ENCODE data around the gene ZNF225. TPM values are rescaled to one million over a fixed set of nuclear protein-coding genes. Genes with fewer than 3 reads are reported as not detected.

The ZNF225 gene
- total RNA-seq, 1 experiment from 2014 or later: 6.3 TPM

DNA sequence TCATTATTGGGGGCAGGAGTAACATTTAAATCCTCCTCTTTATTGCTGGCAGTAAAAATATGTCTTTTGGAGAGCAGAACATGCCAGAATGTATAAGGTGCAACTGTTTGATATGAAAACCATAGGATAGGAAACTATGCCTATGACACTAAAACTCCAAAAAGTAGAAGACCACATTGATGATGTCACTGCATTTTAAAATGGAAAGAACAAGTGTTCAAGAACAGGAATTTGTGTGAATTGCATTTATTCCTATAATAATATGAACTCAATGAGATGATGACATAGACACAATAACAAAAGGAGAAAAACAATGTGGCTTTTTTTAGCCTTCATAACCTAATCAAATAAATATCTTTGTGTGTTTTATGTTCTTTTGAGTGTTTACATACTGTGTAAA is 3.7 kb upstream of the ZNF225 start:
- no peak overlapping the region for H3K27ac ChIP-seq (ENCODE audit: low read depth, low read length, poor library complexity, severe bottlenecking)
- H3K9me3 ChIP-seq (ENCODE audit: low read depth, low read length, poor library complexity, severe bottlenecking): peaks cover 45% of the 10 kb centered on the region
- intact Hi-C loops (cut with micrococcal nuclease; ENCODE audit: unreplicated experiment): no loop called here
- no peak overlapping the region for H3K4me3 ChIP-seq (ENCODE audit: low read depth, low read length, poor library complexity, severe bottlenecking)
- no peaks in the 10 kb centered on the region for H3K27me3 ChIP-seq (replicated peaks; ENCODE audit: insufficient read depth, low read depth, low read length, poor library complexity)
- ChIA-PET POLR2A (ENCODE audit: low non-redundant PET) (no interaction called here), CTCF (no interaction called here)
- no peak for DNase-seq (ENCODE audit: low spot score)
- TF ChIP-seq EZH2 (IDR thresholded peaks at IDR 0.05; ENCODE audit: borderline replicate concordance, low read depth, low read length, poor library complexity, severe bottlenecking): no peak
- no peak for TF ChIP-seq CTCF (conservative IDR thresholded peaks at IDR 0.05; ENCODE audit: low read depth, low read length)
- H3K36me3 ChIP-seq (ENCODE audit: insufficient read depth, low read length, poor library complexity, severe bottlenecking): peaks cover 27% of the 10 kb centered on the region
- no TSS peak for BruUV-seq (replicated peaks)
- H3K4me1 ChIP-seq (ENCODE audit: insufficient read depth, low read length, poor library complexity, severe bottlenecking): no peaks in the 10 kb centered on the region

- ChIA-PET CTCF (no interaction called here), POLR2A (ENCODE audit: low non-redundant PET) (no interaction called here)
- no peak for TF ChIP-seq CTCF (conservative IDR thresholded peaks at IDR 0.05; ENCODE audit: low read depth, low read length)
- no peak for TF ChIP-seq EZH2 (IDR thresholded peaks at IDR 0.05; ENCODE audit: borderline replicate concordance, low read depth, low read length, poor library complexity, severe bottlenecking)
- Histone ChIP-seq H3K36me3 (ENCODE audit: insufficient read depth, low read length, poor library complexity, severe bottlenecking) (peaks cover 16% of the 10 kb centered on the region), H3K4me1 (ENCODE audit: insufficient read depth, low read length, poor library complexity, severe bottlenecking) (no peaks in the 10 kb centered on the region), H3K27ac (ENCODE audit: low read depth, low read length, poor library complexity, severe bottlenecking) (peak overlapping the region; percentile 62), H3K4me3 (ENCODE audit: low read depth, low read length, poor library complexity, severe bottlenecking) (peak overlapping the region; percentile 61), H3K27me3 (replicated peaks; ENCODE audit: insufficient read depth, low read depth, low read length, poor library complexity) (no peaks in the 10 kb centered on the region), H3K9me3 (ENCODE audit: low read depth, low read length, poor library complexity, severe bottlenecking) (peaks cover 34% of the 10 kb centered on the region)
- DNase-seq (ENCODE audit: low spot score): peak; percentile 91
- intact Hi-C loops (cut with micrococcal nuclease; ENCODE audit: unreplicated experiment): loop anchor here (1.0 to 5.0 kb wide), 2 partner anchors 16 to 110 kb away; partner anchors contain the start of gene ZNF230
- BruUV-seq (replicated peaks): no TSS peak
Measured at GRCh38 chr19:44111910-44112463, 1.2 kb upstream of the ZNF225 start.

DNA sequence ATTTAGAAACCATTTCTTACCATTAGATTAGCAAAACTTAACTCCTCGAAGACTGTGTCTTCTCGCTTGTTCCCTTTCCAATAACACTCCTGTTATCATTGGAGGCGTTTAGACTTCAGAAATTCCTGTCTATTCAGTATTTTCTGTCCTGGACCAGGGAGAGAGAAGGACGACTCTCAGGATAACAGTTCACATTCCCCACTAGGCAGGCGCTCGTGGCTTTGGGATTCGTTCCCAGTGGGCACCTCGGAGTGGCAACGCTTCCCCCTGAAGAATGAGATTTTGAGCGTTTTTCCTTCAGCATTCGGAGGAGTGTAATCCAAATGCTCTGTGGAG is 429 bp upstream of the ZNF225 start:
- ChIA-PET CTCF (no interaction called here), POLR2A (ENCODE audit: low non-redundant PET) (interaction anchor here (0.6 kb wide), 1 partner anchor 979 kb away, joined by 7 read pairs; no protein-coding TSS in a partner anchor)
- no peaks in the 10 kb centered on the region for H3K27me3 ChIP-seq (replicated peaks; ENCODE audit: insufficient read depth, low read depth, low read length, poor library complexity)
- no peak for DNase-seq (ENCODE audit: low spot score)
- intact Hi-C loops (cut with micrococcal nuclease; ENCODE audit: unreplicated experiment): loop anchor here (5.0 kb wide), 1 partner anchor 110 kb away; the partner anchor contains the start of gene ZNF230
- TF ChIP-seq CTCF (conservative IDR thresholded peaks at IDR 0.05; ENCODE audit: low read depth, low read length) (no peak), EZH2 (IDR thresholded peaks at IDR 0.05; ENCODE audit: borderline replicate concordance, low read depth, low read length, poor library complexity, severe bottlenecking) (no peak)
- peak overlapping the region; percentile 62 for H3K27ac ChIP-seq (ENCODE audit: low read depth, low read length, poor library complexity, severe bottlenecking)
- peaks cover 28% of the 10 kb centered on the region for H3K9me3 ChIP-seq (ENCODE audit: low read depth, low read length, poor library complexity, severe bottlenecking)
- BruUV-seq (replicated peaks): no TSS peak
- peak overlapping the region; percentile 61 for H3K4me3 ChIP-seq (ENCODE audit: low read depth, low read length, poor library complexity, severe bottlenecking)
- peaks cover 8% of the 10 kb centered on the region for H3K36me3 ChIP-seq (ENCODE audit: insufficient read depth, low read length, poor library complexity, severe bottlenecking)
- H3K4me1 ChIP-seq (ENCODE audit: insufficient read depth, low read length, poor library complexity, severe bottlenecking): no peaks in the 10 kb centered on the region

Data from A673 (cell line).